Activated T-cell treated with anti-CD3 and anti-CD28 coated beads, Interleukin-2, amount 50 U/mL, for 48 hours (primary cell): Measurements from ENCODE around the gene PLD1.
"Not testable (repeated sequence)": the region's sequence is repeated elsewhere in the genome, so short reads cannot be mapped to it uniquely, and the experiment has no call there.

Source experiments
- DNase-seq, 2 experiments: peaks; one replicate each; pipeline ENCODE4 v3.0.0-alpha.2; 2020

PLD1 gene

DNA sequence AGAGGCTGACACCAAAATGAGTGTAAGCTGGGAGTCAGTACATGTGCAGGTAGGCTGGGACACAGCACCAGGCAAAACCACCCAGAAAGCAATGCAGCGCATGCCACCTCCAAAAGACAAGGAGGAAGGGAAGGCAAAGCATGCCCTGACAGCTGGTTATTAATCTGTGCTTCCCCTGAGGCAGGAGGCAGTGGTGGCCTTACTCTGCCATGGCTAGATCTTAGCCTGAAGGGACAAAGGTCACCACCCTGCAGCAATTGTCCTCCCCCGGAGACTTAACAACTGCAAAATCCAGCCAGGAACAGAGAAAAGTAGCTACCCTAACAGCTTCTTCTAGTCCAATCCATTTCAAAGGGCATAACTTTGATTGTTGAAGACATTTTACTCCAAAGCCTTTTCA lies 73.7 kb downstream of the PLD1 start:
- no peak for DNase-seq

DNA sequence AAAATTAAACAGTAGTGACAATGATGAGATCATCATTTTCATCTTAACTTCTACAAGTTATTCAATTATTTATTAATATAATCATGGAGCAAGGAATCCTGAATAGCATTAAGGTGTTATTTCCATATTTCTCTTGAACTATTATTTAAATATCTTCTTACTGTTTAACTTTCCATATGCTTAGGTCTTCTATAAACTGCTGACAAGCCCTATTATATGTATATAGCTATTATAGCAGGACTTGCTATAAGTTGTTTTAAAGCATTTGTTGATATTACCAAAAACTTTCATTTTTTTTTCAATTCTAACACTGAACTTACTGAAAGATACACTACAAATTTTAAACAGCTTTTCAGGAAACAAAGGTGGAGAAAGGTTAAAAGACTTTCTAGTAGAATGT lies 76.7 kb downstream of the PLD1 start:
- no peak for DNase-seq

DNA sequence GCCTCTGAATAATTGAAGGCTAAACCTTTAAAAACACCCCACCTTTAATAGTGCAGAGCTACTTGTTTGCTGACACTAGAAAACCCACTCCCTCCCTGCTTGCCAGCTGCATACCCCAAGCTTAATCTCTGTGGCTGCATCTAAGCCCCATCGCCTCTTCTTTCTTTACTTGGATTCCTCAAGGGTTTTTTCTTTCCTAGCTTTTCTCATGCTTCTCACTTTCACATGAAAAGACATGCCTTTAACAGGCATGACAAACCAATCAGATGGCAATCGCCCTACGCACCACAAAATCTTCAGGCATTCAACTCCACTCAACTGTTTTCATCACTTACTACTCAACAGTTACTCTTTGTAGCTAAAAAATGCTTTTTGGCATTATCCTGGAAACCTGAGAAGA lies 77.5 kb downstream of the PLD1 start:
- no peak for DNase-seq

DNA sequence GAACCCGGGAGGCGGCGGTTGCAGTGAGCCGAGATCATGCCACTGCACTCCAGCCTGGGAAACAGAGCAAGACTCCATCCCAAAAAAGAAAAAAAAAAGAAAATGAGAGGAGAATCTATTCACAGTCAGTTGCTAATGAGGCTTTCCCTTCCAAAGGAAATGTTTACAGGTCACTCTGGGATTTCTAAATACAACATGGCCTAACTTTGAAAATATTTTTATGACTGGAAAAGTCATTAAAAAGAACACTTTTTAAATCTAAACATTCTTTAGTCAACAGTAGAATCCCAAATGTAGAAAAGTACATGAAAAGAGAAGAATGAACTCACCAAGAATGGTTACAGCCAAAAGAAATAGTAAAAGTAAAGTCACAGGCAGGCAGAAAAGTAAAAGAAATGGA lies 78.6 kb downstream of the PLD1 start:
- no peak for DNase-seq

DNA sequence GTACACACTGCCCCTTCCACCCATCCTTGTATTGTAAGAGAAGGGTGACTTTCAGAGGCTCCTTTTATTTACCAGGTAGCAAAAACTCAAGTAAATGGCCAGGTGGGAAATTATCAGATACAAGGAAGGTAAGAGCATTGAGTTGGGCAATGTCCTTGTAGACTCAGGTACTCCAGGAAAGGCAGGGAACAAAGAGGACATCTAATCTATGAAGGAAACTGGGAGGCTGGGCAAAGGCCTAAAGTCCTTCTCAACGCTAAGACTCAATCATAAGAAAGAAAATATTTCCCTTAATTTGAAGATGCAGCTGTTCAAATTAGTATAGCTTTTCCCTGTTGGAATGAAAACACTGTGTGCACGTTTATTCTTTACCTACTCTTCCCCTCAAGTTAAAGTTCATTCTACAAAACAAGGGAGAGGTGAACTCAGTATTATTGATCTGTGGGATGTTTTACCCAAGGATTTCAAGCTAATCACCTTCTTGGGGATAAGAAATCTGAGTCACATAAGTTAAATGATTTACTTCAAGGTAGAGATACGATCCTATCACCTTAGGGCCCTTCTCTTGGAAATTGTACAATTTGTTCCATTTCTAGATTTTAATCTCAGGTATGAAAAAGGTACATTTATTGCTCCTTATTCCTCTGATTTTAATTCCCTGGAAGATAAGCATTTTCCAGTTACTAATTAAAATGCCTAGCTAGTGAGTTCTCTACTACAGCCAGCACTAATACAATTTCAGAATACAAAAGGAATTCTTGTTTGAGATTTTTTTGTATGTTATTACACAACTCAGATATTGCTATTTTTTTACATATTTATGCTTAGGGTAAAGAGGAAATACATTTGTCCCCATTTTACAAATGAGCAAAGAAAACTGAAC lies 80.6 kb downstream of the PLD1 start:
- no peak for DNase-seq

DNA sequence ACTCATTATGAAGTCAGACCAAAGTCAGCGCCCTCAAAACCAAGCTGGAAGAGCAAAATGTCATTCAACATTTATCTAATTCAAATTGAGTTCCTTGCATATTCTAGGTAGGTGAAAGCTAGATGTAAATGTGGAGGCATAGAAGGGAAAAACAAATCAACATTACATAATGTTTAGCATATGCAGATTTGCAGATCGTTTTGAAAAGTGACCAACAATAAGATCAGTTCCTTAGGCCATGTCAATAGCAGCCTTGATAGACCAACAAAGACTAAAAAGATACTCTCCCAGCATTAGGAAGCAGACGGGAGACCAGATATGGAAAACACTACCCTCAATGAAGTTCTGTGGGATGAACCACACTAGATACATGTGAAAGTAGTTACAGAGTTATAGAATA lies 83.0 kb downstream of the PLD1 start:
- no peak for DNase-seq

DNA sequence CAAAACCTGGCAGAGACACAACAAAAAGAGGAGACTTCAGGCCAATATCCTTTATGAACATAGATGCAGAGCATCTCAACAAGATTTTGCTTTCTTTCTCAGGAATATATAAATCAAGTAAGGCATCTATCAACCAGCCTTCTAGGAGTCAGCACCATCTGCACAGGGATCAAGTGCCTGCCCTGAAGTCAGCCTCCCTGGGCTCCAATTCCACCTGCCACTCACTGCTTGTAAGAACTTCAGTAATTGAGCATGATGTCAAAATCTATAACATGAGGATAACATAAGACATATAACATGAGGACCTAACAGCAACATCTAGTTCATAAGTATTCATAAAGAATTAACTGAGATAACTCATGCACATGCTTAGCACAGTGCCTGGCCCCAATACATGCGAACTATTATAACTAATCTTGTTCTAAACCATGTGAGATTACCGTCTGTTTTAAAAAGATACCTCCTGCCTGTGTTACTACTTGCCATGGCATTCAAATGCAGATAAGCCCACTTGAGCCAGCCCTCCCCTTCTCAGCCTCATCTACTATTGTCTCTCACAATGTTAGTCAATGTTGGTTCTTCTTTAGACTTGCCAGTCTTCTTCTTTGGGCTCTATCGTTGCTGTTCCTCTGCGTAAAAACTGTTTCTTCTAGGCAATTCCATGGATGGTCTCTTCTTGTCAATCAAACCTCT lies 91.6 kb downstream of the PLD1 start:
- no peak for DNase-seq

DNA sequence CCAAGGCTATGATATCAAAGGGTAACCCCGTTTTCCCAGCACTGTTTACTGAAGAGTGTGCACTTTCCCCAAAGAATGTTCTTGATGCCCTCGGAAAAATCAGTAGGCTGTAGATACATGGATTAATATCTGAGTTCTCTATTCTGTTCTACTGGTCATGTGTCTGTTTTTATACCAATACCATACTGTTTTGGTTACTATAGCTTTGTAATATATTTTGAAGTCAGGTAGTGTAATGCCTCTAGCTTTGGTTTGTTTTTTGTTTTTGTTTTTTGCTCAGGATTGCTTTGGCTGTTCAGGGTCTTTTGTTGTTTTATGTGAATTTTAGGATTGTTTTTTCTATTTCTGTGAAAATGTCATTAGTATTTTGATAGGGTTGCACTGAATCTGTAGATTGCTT lies 95.1 kb downstream of the PLD1 start:
- DNase-seq, result no peak

DNA sequence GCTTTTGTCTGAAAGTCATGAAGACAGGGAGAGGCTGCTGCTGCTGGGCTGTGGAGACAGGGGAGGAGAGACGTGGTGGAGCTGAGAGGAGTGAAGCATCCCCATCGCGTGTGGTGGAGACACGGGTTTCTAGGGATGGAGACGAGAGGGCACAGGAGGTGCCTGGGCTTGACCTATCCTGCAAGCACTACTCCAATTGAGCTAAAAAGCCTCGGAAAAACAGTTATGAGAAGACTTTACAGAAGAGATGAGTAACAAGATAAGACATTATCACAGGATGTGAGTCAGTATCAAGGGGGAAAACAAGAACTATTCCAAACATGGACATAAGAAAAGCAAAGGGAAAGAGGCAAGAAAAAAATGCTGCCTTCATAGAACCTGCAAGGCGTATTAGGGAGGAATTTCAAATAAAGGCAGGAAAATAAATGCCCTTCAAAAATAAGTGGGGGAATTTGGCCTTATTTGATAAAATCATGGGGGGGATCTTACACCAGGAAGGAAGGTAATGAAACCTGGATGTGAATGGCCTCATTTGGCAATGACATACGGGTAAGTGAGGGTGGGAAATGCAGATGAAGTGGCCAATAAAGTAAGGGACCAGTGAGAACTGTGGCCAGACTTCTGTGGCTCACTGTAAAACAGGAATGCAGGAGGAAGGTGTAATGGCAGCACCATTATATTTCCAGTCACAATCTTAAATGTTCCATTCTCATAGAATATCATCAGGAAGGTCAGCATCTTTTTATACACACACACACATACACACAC lies 97.9 kb downstream of the PLD1 start:
- DNase-seq, result no peak

DNA sequence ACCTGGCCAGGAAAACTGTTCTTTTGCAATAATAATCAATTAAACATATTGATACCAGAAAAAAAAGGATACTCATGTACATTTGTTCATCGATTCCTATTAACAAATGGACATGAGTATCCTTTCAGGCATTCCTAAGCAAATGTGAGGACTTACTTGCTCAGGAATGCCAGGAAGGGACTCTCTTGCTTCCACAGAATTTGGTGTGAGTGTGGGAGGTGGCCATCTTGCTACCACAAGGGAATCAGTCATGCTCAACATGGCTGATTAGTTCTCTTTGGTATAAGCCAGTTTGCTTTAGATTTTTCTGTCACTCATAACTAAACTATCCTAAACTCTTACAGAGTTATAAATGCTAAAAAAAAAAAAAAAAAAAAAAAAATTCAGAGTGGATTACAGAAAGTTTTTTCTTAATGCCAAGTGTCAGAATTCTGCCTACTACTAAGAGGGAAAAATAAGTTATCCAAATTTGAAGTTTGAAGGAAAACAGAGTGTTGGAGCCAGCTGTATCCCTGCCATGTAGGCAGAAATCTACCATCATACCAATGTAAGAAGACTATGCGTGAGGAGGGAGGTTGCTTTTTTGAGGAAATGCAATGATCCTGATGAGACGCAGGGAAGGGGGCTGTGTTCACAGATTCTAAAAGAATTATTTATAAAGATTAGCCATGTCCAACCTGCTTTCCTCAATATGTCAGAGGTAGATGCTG lies 98.7 kb downstream of the PLD1 start:
- no peak for DNase-seq

DNA sequence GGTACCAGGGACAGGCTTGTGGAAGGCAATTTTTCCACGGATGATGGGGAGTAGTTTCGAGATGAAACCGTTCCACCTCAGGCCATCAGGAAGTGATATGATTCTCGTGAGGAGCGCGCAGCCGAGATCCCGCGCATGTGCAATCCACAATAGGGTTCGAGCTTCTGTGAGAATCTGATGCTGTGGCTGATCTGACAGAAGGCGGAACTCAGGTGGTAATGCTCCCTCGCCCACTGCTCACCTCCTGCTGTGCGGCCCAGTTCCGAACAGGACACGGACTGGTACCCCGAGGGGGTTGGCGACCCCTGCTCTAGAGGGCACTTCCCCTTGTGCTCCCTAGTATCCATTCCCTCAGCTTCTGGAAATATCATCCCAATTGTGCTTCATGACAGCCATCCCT lies 99.9 kb downstream of the PLD1 start:
- no peak for DNase-seq

DNA sequence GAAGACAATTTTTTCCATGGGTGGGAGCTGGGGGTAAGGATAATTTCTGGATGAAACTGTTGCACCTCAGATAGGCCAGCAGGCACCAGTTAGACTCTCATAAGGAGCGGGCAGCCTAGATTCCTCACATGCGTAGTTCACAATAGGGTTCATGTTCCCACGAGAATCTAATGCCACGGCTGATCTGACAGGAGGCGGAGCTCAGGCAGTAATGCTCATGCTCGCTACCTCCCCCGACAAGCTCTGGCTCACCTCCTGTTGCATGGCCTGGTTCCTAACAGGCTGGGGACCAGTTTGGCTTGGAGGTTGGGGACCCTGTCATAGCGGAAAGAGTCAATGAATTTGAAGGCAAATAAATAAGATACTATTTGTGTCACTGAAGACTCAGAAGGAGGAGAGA lies 105.5 kb downstream of the PLD1 start:
- DNase-seq, result no peak

DNA sequence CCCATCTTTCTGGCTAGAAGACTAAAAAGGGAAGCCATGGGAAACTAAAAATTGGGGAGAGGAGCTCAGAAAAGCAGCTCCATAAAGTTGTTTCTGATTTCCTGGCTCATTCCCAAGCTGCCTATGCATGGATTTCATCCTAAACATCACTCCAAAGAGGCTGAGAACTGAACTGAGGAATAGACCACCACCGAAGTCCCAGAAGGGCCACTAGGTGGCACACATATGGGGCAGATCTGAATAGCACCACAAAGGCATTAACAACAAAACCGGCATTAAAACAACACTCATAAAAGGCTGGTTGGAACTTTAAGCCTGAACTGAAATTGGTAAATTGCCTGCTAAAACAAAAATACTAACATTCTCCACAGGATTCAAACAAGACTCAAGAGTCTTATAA lies 106.3 kb downstream of the PLD1 start:
- peak; percentile 22 to 28 for DNase-seq

DNA sequence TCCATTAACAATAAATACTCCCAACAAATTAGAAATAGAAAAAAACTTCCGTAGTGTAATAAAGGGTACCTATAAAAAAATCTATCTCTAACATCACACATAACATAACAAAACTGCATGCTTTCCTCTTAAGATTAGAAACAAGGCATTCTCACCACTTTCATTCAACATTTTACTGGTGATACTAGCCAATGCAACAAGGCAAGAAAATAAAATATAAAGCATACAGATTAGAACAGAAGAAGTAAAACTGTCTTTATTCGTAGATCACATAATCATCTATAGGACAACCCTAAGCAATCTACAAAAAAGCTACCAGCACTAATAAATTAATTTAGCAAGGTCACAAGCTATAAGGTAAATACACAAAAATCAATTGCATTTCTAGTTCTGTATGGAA lies 107.1 kb downstream of the PLD1 start:
- DNase-seq, result no peak

DNA sequence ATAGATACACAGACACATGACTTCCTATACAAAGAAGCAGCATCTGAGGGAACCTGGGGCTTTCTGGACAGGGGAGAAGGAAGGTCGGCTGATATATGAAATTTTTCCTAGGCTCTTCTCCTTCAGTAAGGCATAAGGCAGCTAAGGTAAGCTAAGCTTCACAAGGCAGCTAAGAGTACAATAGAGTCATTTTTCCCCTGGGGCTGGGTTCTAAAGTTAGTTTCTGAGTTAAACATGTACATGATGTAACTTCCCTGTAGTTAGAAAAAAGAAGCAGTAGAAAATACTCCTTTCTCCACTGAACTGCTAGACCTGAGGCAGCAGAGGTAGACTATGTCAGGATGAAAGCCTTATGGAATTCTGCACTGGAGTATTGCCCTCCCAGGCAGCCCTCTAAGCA lies 109.6 kb downstream of the PLD1 start:
- DNase-seq, result no peak

DNA sequence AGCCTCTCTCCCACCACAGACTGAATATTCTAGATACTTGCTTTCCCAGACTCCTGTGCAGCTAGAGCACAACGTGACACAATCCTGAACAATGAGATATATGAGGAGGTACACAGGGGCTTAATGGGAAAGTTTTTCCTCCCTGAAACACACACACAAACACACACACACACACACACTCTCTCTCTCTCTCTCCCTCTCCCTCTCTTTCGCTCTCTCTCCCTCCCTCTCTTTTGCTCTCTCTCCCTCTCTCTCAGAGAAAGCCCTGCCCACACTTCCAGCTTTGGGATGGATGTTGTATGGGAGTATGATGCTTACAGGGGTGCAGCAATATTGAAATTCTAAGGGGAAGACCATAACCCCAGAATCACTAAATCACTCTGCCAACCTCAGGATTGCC lies 110.1 kb downstream of the PLD1 start:
- no peak for DNase-seq

DNA sequence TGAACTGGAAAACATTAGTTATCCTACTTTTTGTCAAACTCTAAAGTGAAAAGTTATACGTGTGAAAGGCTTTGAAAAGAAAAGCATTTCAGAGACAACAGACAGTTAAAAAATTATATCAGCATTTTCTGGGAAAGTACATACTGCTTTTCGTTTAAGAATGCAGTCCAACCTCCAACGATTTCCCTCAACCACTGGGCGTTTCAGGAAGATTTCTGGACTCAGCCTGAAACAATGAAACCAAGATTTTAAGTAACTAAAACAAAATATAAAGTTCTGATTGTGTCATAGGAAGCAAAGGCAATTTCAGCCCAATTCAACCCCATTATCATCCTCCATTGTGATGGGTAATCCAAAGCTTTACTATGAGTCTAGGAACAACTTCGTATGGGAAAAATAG lies 110.7 kb downstream of the PLD1 start:
- no peak for DNase-seq

DNA sequence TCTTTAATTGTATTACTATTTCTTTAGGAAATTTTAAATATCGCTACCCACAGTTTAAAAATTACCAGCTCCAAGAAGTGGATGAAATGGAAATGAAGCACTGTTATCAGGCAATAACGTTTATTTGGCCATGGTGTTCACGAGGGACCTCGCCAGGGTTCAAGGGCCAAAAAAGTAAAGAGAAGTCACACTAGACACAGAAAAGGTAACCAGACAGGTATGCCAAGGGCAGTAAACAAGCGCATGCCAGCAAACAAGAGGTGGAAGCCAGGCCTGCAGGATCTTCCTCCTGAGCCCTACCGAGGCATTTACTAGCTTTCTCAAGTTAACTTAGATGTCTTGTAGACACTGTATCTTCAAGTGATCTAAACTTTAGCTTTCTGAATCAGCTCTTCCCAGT lies 113.5 kb downstream of the PLD1 start:
- DNase-seq, result no peak

DNA sequence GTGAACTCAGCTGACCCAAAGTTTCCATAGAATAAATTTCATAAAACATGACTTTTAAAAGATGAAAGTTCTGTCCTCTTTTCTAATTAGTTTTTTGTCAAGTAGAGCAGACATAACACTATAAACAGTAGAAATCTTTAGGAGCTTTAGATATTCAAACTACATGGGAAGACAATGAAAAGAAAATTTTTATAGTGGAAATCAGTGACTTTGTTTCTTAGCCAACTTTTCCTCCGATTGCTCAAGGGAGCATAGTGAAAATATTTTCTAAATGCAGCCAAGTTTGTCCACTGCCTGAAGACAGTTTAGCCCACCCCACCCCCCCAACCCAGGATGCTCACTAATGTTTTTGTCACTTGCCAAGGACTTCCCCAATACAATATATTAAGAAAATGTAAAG lies 114.9 kb downstream of the PLD1 start:
- no peak for DNase-seq

DNA sequence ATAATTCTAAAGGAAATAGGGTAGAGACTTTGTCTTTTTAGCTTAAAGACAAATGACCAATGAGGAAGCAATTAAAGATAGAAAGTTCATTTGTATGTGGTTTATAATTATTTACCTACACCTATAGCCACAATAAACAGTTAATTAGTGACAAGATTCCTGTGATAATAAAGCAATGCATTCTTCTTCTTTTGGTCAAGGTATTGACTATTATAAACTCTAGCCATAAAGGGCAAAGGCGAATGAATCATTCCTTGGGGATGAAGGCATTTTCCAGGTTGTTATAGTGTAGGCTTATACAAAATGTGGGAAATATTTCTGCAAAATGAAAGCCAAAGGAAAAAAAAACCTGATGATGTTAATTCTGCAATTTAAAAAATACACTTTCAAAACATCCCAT lies 115.4 kb downstream of the PLD1 start:
- no peak for DNase-seq

DNA sequence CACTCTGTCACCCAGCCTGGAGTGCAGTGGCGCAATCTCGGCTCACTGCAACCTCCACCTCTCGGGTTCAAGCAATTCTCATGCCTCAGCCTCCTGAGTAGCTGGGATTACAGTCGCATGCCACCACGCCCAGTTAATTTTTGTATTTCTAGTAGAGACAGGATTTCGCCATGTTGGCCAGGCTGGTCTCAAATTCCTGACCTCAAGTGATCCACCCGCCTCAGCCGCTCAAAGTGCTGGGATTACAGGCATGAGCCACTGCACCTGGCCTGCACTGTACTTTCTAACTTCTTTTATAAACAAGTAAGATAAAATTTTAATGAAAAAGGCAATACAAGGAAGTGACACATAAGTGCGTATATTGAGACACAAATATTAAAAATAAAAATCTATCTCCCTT lies 117.7 kb downstream of the PLD1 start:
- not testable (repeated sequence) for DNase-seq

DNA sequence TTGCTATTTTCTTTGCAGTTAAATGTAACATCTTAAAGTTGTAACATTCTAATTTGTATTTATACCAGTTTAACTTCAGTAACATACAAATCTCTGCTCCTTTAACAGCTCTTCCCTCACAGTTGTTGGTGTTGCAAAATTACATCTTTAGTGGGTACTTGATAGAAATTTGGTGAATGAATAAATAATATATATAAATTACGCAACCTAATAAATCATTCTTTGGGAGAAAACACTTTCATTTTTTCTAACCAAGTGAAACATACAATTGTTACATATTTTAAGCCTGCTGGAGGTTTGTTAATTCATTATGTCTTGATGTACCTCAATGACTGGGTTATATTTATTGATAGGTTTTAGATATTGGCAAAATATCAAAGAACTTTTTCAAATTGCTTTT lies 118.8 kb downstream of the PLD1 start:
- no peak for DNase-seq

DNA sequence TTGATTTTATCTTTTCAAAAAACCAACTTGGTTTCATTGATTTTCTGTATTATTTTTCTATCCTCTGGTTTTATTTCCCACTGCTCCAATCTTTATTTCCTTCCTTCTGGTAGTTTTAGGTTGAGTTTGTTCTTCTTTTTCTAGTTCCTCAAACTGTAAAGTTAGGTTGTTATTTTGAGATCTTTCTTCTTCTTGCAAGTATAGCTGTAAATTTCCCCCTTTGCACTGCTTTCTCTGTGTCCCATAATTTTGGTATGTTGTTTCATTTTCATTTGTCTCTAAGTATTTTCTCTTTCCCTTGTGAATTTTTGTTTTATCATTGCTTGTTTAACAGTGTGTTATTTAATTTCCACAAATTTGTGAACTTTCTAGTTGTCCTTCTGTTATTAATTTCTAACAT lies 120.0 kb downstream of the PLD1 start:
- DNase-seq, result no peak
